ENCODE measurements around the gene MEI1.

MEI1 gene

GRCh38 chr22:41805639-41806038, 106.3 kb downstream of the MEI1 start:
- Histone ChIP-seq H3K27ac (ENCODE audit: poor library complexity, severe bottlenecking) (no peak overlapping the region), H3K4me1 (ENCODE audit: insufficient read depth, poor library complexity, severe bottlenecking) (no peaks in the 10 kb centered on the region), H3K4me3 (ENCODE audit: severe bottlenecking) (no peak overlapping the region), H3K36me3 (ENCODE audit: low read depth) (no peaks in the 10 kb centered on the region), H3K9me3 (ENCODE audit: severe bottlenecking) (no peaks in the 10 kb centered on the region), H3K27me3 (ENCODE audit: insufficient read depth, poor library complexity, severe bottlenecking) (no peaks in the 10 kb centered on the region)
- TF ChIP-seq, protein P1, sequence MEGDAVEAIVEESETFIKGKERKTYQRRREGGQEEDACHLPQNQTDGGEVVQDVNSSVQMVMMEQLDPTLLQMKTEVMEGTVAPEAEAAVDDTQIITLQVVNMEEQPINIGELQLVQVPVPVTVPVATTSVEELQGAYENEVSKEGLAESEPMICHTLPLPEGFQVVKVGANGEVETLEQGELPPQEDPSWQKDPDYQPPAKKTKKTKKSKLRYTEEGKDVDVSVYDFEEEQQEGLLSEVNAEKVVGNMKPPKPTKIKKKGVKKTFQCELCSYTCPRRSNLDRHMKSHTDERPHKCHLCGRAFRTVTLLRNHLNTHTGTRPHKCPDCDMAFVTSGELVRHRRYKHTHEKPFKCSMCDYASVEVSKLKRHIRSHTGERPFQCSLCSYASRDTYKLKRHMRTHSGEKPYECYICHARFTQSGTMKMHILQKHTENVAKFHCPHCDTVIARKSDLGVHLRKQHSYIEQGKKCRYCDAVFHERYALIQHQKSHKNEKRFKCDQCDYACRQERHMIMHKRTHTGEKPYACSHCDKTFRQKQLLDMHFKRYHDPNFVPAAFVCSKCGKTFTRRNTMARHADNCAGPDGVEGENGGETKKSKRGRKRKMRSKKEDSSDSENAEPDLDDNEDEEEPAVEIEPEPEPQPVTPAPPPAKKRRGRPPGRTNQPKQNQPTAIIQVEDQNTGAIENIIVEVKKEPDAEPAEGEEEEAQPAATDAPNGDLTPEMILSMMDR (IDR thresholded peaks at IDR 0.05; ENCODE audit: poor library complexity, severe bottlenecking): no peak
- DNase-seq (ENCODE audit: low spot score) (no peak), ATAC-seq (ENCODE audit: low read depth) (no peak)

DNA sequence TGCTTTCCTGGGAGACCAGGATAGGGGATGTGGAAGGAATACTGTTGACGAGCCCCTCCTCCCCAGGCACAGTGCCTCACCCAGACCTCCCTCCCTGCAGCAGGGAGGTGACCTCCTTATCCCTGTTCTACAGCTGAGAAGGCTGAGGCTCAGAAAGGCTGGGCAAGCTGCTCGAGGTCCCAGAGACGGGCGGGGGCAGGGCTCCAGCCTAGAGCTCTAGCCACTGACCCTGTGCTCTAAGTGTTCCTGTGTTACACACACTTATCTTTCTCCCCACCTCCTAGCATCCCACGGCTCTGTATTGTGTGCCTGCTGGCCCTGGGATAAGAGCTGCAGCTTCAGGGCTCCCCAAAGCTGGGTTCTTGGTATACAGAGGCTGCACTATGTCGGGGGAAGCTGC, 109.1 kb downstream of the MEI1 start:
- Histone ChIP-seq H3K27ac (ENCODE audit: poor library complexity, severe bottlenecking) (no peak overlapping the region), H3K4me3 (ENCODE audit: severe bottlenecking) (no peak overlapping the region), H3K4me1 (ENCODE audit: insufficient read depth, poor library complexity, severe bottlenecking) (no peaks in the 10 kb centered on the region), H3K36me3 (ENCODE audit: low read depth) (0 out of 2 replicates have a peak, but pooled peaks cover 1% of the 10 kb centered on the region), H3K27me3 (ENCODE audit: insufficient read depth, poor library complexity, severe bottlenecking) (no peaks in the 10 kb centered on the region), H3K9me3 (ENCODE audit: severe bottlenecking) (no peaks in the 10 kb centered on the region)
- ATAC-seq (ENCODE audit: low read depth): no peak
- TF ChIP-seq, protein P1 (IDR thresholded peaks at IDR 0.05; ENCODE audit: poor library complexity, severe bottlenecking): no peak
- no peak for DNase-seq (ENCODE audit: low spot score)

DNA sequence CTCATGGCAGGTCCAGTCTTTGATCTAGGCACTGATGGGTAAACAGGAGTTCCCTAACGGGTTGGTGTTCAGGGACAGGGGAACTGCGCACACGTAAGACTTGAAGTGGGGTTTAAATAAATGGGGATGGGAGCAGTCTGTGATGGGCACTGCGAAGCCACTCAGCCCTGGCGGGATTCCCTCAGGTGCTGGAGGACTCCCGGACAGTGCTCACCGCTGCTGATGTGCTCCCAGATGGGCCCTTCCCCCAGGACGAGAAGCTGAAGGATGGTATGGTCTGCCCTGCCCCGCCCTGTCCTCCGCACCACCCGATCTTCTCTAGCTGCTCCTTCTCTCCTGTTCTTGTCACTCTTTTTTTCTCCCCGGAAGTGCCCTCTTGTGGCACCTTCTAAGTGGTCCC, 110.7 kb downstream of the MEI1 start:
- no peaks in the 10 kb centered on the region for H3K4me1 ChIP-seq (ENCODE audit: insufficient read depth, poor library complexity, severe bottlenecking)
- H3K4me3 ChIP-seq (ENCODE audit: severe bottlenecking): no peak overlapping the region
- no peak overlapping the region for H3K27ac ChIP-seq (ENCODE audit: poor library complexity, severe bottlenecking)
- TF ChIP-seq, protein P1 (IDR thresholded peaks at IDR 0.05; ENCODE audit: poor library complexity, severe bottlenecking): no peak
- ATAC-seq (ENCODE audit: low read depth) (no peak), DNase-seq (ENCODE audit: low spot score) (no peak)
- H3K36me3 ChIP-seq (ENCODE audit: low read depth): 0 out of 2 replicates have a peak, but pooled peaks cover 3% of the 10 kb centered on the region
- H3K9me3 ChIP-seq (ENCODE audit: severe bottlenecking): no peaks in the 10 kb centered on the region
- no peaks in the 10 kb centered on the region for H3K27me3 ChIP-seq (ENCODE audit: insufficient read depth, poor library complexity, severe bottlenecking)

DNA sequence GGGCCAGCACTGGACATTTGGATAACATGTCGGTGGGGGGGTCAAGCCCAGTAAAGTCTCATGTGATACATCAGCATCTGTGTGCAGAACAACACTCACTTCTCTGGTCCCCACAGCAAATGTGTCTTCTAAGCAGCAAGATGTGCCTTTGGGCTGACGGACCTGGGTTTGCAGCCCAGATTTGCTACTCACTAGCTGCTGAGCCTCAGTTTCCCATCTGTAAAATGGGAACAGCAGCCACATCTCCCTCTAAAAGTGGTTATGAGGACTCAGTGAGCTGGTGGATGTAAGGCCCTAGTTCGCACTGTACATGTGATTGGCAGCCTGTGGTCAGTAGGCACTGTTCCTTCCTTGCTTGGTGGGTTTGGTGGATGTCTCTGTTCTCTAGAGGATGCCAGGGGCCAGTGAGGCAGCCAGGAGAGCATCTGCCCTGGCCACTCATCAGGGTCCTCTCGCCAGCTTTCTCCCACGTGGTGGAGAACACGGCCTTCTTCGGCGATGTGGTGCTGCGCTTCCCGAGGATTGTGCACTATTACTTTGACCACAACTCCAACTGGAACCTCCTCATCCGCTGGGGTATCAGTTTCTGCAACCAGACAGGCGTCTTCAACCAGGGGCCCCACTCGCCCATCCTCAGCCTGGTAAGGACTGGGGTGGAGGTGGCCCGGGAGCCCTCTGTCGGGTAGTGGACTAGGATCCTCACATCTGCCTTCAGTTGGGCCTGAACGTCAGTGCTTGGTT, 113.7 kb downstream of the MEI1 start:
- ATAC-seq (ENCODE audit: low read depth) (no peak), DNase-seq (ENCODE audit: low spot score) (no peak)
- Histone ChIP-seq H3K4me1 (ENCODE audit: insufficient read depth, poor library complexity, severe bottlenecking) (no peaks in the 10 kb centered on the region), H3K9me3 (ENCODE audit: severe bottlenecking) (no peaks in the 10 kb centered on the region), H3K27ac (ENCODE audit: poor library complexity, severe bottlenecking) (no peak overlapping the region), H3K27me3 (ENCODE audit: insufficient read depth, poor library complexity, severe bottlenecking) (no peaks in the 10 kb centered on the region), H3K4me3 (ENCODE audit: severe bottlenecking) (no peak overlapping the region), H3K36me3 (ENCODE audit: low read depth) (peaks cover 11% of the 10 kb centered on the region)
- TF ChIP-seq, protein P1 (IDR thresholded peaks at IDR 0.05; ENCODE audit: poor library complexity, severe bottlenecking): no peak

DNA sequence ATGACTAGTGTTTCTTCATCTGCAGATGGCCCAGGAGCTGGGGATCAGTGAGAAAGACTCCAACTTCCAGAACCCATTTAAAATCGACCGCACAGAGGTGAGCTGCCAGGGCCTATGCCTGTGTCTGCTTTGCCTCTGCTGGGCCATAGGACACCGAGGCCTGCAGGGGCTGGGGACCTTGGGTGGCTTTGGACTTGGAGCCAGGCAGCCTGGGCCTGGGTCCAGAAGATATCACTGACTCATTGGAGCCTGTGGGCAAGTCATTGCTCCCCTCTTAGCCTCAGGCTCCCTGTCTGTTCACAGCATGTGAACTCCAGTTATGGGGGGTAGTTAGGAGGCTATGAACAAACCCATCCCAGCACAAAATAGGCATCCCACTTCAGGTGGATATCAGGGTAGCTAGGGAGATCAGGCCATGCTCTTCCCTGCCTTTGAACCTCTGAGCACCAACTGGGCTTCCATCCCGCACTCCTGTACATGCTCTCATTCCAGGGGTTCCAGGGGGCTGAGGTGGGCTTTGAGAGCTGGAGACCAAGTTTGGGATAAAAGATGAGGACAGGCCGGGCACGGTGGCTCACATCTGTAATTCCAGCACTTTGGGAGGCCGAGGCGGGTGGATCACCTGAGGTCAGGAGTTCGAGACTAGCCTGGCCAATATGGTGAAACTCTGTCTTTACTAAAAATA, 114.6 kb downstream of the MEI1 start:
- no peak for ATAC-seq (ENCODE audit: low read depth)
- no peaks in the 10 kb centered on the region for H3K9me3 ChIP-seq (ENCODE audit: severe bottlenecking)
- DNase-seq (ENCODE audit: low spot score): no peak
- no peaks in the 10 kb centered on the region for H3K27me3 ChIP-seq (ENCODE audit: insufficient read depth, poor library complexity, severe bottlenecking)
- H3K4me1 ChIP-seq (ENCODE audit: insufficient read depth, poor library complexity, severe bottlenecking): no peaks in the 10 kb centered on the region
- H3K27ac ChIP-seq (ENCODE audit: poor library complexity, severe bottlenecking): no peak overlapping the region
- no peak overlapping the region for H3K4me3 ChIP-seq (ENCODE audit: severe bottlenecking)
- TF ChIP-seq, protein P1 (IDR thresholded peaks at IDR 0.05; ENCODE audit: poor library complexity, severe bottlenecking): no peak
- peaks cover 11% of the 10 kb centered on the region for H3K36me3 ChIP-seq (ENCODE audit: low read depth)

Measured in RWPE2 (cell line).